ENCODE measurements around the gene SQOR.

SQOR gene

GRCh38 chr15:45657764-45658545 is 23.1 kb downstream of the SQOR start:
- DNase-seq: no peak

- DNase-seq: peak in 1 of 56 donors; percentile 4
These were observed 25.6 kb downstream of the SQOR start for GRCh38 chr15:45660231-45660979.

GRCh38 chr15:45662375-45662774 is 27.5 kb downstream of the SQOR start:
- DNase-seq: no peak

- no peak for DNase-seq
These were observed 29.6 kb downstream of the SQOR start for GRCh38 chr15:45664451-45664850.

GRCh38 chr15:45665261-45665660 is 30.4 kb downstream of the SQOR start:
- DNase-seq: no peak

GRCh38 chr15:45666119-45666875 is 31.5 kb downstream of the SQOR start:
- DNase-seq: no peak

GRCh38 chr15:45667002-45667401 is 32.2 kb downstream of the SQOR start:
- no peak for DNase-seq

GRCh38 chr15:45668386-45668785 is 33.6 kb downstream of the SQOR start:
- no peak for DNase-seq

GRCh38 chr15:45669422-45669821 is 34.6 kb downstream of the SQOR start:
- DNase-seq: no peak

- no peak for DNase-seq
These were observed 35.3 kb downstream of the SQOR start for GRCh38 chr15:45670091-45670490.

GRCh38 chr15:45670511-45670910 is 35.7 kb downstream of the SQOR start:
- no peak for DNase-seq

GRCh38 chr15:45674677-45675076 is 39.8 kb downstream of the SQOR start:
- DNase-seq: no peak

- DNase-seq: no peak
These were observed 43.0 kb downstream of the SQOR start for GRCh38 chr15:45677797-45678196.

- no peak for DNase-seq
These were observed 43.8 kb downstream of the SQOR start for GRCh38 chr15:45678459-45679178.

GRCh38 chr15:45684533-45684932 is 49.7 kb downstream of the SQOR start:
- DNase-seq: no peak

GRCh38 chr15:45689616-45690015 is 54.8 kb downstream of the SQOR start:
- DNase-seq: no peak

- no peak for DNase-seq
These were observed 55.9 kb downstream of the SQOR start for GRCh38 chr15:45690581-45691260.

- no peak for DNase-seq
These were observed 66.3 kb downstream of the SQOR start for GRCh38 chr15:45701108-45701507.

GRCh38 chr15:45702041-45702440 is 67.2 kb downstream of the SQOR start:
- no peak for DNase-seq

GRCh38 chr15:45703670-45704328 is 69.0 kb downstream of the SQOR start:
- no peak for DNase-seq

Measured in amygdala (tissue), 56 donors.